HEK293 (cell line): ENCODE data around the gene ADAM19.

Experiments
- CTCF ChIA-PET: fragments of 350-600 bp; formaldehyde crosslinking; extraction: SDS; loops from one replicate; lab custom pipeline; 2021; ENCODE audit warnings: antibody characterized with exemption; lab: Yijun Ruan, JAX
- POLR2A ChIA-PET: fragments of 300-600 bp; formaldehyde crosslinking; extraction: SDS; loops from one replicate; lab custom pipeline; 2020; ENCODE audit warnings: antibody characterized with exemption, inconsistent platforms; lab: Yijun Ruan, JAX
- H3K27ac ChIP-seq: fragments of 200-500 bp; sonication (Bioruptor generic); 2 replicates; pipeline ENCODE4 v1.5.1; 2014; ENCODE audit warnings: low read depth, low read length, control low read depth, inconsistent platforms; ENCODE audit errors: extremely low read depth
- H3K36me3 ChIP-seq, 2 experiments: fragments of 200-500 bp in 1 of 2; sonication (Bioruptor generic) in 1 of 2; 1 replicate in 1 of 2; 2 replicates in 1 of 2; pipeline ENCODE4 v1.5.1; 2014 to 2017; ENCODE audit warnings: inconsistent platforms in 2 of 2, low read length in 2 of 2; ENCODE audit not compliant: control insufficient read depth in 2 of 2, insufficient read depth in 1 of 2
- H3K4me1 ChIP-seq: fragments of 200-500 bp; sonication (Bioruptor generic); 2 replicates; pipeline ENCODE4 v1.5.1; 2014; ENCODE audit warnings: mild to moderate bottlenecking, low read length, inconsistent platforms; ENCODE audit not compliant: control insufficient read depth, insufficient read depth
- H3K4me3 ChIP-seq: 2 replicates; pipeline ENCODE4 v1.5.1; 2011; ENCODE audit warnings: low read depth, mild to moderate bottlenecking, control low read depth, low read length, moderate library complexity
- H3K9me3 ChIP-seq: fragments of 200-500 bp; sonication (Bioruptor generic); 2 replicates; pipeline ENCODE4 v1.5.1; 2014; ENCODE audit warnings: low read depth, low read length, inconsistent platforms; ENCODE audit not compliant: control insufficient read depth, insufficient read depth
- HOXC10 ChIP-seq: sonication (generic); formaldehyde crosslinking; IDR thresholded peaks from 2 replicates; pipeline ENCODE4 v1.8.1; 2023; ENCODE audit warnings: mild to moderate bottlenecking, missing genetic modification reagents
- INSM2 ChIP-seq: fragments of 450-650 bp; formaldehyde crosslinking; IDR thresholded peaks from 2 replicates; pipeline ENCODE4 v1.5.1; 2016; ENCODE audit warnings: missing biosample characterization, missing genetic modification characterization
- KLF1 ChIP-seq: fragments of 450-650 bp; formaldehyde crosslinking; IDR thresholded peaks from 2 replicates; pipeline ENCODE4 v1.5.1; 2016; ENCODE audit warnings: missing biosample characterization, missing genetic modification characterization
- KLF7 ChIP-seq: fragments of 450-650 bp; formaldehyde crosslinking; IDR thresholded peaks from 2 replicates; pipeline ENCODE4 v1.5.1; 2016; ENCODE audit warnings: missing biosample characterization, missing genetic modification characterization, borderline replicate concordance
- ZBTB21 ChIP-seq: fragments of 450-650 bp; formaldehyde crosslinking; IDR thresholded peaks from 2 replicates; pipeline ENCODE4 v1.5.1; 2017; ENCODE audit warnings: missing biosample characterization, missing genetic modification characterization
- ZFP41 ChIP-seq: fragments of 450-650 bp; formaldehyde crosslinking; IDR thresholded peaks from 2 replicates; pipeline ENCODE4 v1.5.1; 2016; ENCODE audit warnings: missing biosample characterization, missing genetic modification characterization, borderline replicate concordance
- ZNF221 ChIP-seq: fragments of 450-650 bp; formaldehyde crosslinking; IDR thresholded peaks from 2 replicates; pipeline ENCODE4 v1.5.1; 2017; ENCODE audit warnings: missing biosample characterization, missing genetic modification characterization, borderline replicate concordance
- ZNF248 ChIP-seq: fragments of 450-650 bp; formaldehyde crosslinking; IDR thresholded peaks from 2 replicates; pipeline ENCODE4 v1.5.1; 2017; ENCODE audit warnings: missing biosample characterization, missing genetic modification characterization
- ZNF311 ChIP-seq: fragments of 450-650 bp; formaldehyde crosslinking; IDR thresholded peaks from 2 replicates; pipeline ENCODE4 v1.5.1; 2017; ENCODE audit warnings: missing biosample characterization, missing genetic modification characterization, borderline replicate concordance
- ZNF324 ChIP-seq: fragments of 450-650 bp; formaldehyde crosslinking; IDR thresholded peaks from 2 replicates; pipeline ENCODE4 v1.5.1; 2016; ENCODE audit warnings: missing biosample characterization, missing genetic modification characterization
- ZNF416 ChIP-seq: fragments of 450-650 bp; formaldehyde crosslinking; IDR thresholded peaks from 2 replicates; pipeline ENCODE4 v1.5.1; 2016; ENCODE audit warnings: missing biosample characterization, missing genetic modification characterization
- ZNF548 ChIP-seq: fragments of 450-650 bp; formaldehyde crosslinking; IDR thresholded peaks from 2 replicates; pipeline ENCODE4 v1.5.1; 2016; ENCODE audit warnings: missing biosample characterization, missing genetic modification characterization
- ZNF585B ChIP-seq: fragments of 450-650 bp; formaldehyde crosslinking; IDR thresholded peaks from 2 replicates; pipeline ENCODE4 v1.5.1; 2016; ENCODE audit warnings: missing biosample characterization, missing genetic modification characterization
- ZNF624 ChIP-seq: fragments of 450-650 bp; formaldehyde crosslinking; IDR thresholded peaks from 2 replicates; pipeline ENCODE4 v1.5.1; 2017; ENCODE audit warnings: missing biosample characterization, missing genetic modification characterization
- ZNF704 ChIP-seq: fragments of 450-650 bp; formaldehyde crosslinking; IDR thresholded peaks from 2 replicates; pipeline ENCODE4 v1.5.1; 2016; ENCODE audit warnings: missing biosample characterization, missing genetic modification characterization
- TF ChIP-seq, protein P1 (sequence below): fragments of 450-650 bp; formaldehyde crosslinking; IDR thresholded peaks from 2 replicates; pipeline ENCODE4; 2016; ENCODE audit warnings: missing biosample characterization, missing genetic modification characterization
- TF ChIP-seq, protein P2 (sequence below): fragments of 450-650 bp; formaldehyde crosslinking; IDR thresholded peaks from 2 replicates; pipeline ENCODE4 v1.5.0; 2017; ENCODE audit warnings: missing biosample characterization, missing genetic modification characterization, borderline replicate concordance
- TF ChIP-seq, protein P3 (sequence below): IDR thresholded peaks from 2 replicates; pipeline ENCODE4 v1.6.1; 2011; ENCODE audit warnings: mild to moderate bottlenecking, low read depth, low read length, borderline replicate concordance
- TF ChIP-seq, protein P4 (sequence below): fragments of 450-650 bp; formaldehyde crosslinking; IDR thresholded peaks from 2 replicates; pipeline ENCODE4 v1.5.1; 2016; ENCODE audit warnings: missing biosample characterization, missing genetic modification characterization
- TF ChIP-seq, protein P5 (sequence below): fragments of 450-650 bp; formaldehyde crosslinking; IDR thresholded peaks from 2 replicates; pipeline ENCODE4 v1.5.1; 2017; ENCODE audit warnings: missing biosample characterization, mild to moderate bottlenecking, missing genetic modification characterization, moderate library complexity

The ADAM19 gene

GRCh38 chr5:157550663-157551062, 24.9 kb downstream of the ADAM19 start (continued):
- TF ChIP-seq, protein P1, sequence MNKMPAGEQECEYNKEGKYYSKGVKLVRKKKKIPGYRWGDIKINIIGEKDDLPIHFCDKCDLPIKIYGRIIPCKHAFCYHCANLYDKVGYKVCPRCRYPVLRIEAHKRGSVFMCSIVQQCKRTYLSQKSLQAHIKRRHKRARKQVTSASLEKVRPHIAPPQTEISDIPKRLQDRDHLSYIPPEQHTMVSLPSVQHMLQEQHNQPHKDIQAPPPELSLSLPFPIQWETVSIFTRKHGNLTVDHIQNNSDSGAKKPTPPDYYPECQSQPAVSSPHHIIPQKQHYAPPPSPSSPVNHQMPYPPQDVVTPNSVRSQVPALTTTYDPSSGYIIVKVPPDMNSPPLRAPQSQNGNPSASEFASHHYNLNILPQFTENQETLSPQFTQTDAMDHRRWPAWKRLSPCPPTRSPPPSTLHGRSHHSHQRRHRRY (tag by site-specific recombination): no peak
- TF ChIP-seq KLF1 (tag by site-specific recombination): no peak
- no peak for TF ChIP-seq ZNF248 (tag by site-specific recombination)
- TF ChIP-seq ZNF624: no peak
- TF ChIP-seq, protein P2, sequence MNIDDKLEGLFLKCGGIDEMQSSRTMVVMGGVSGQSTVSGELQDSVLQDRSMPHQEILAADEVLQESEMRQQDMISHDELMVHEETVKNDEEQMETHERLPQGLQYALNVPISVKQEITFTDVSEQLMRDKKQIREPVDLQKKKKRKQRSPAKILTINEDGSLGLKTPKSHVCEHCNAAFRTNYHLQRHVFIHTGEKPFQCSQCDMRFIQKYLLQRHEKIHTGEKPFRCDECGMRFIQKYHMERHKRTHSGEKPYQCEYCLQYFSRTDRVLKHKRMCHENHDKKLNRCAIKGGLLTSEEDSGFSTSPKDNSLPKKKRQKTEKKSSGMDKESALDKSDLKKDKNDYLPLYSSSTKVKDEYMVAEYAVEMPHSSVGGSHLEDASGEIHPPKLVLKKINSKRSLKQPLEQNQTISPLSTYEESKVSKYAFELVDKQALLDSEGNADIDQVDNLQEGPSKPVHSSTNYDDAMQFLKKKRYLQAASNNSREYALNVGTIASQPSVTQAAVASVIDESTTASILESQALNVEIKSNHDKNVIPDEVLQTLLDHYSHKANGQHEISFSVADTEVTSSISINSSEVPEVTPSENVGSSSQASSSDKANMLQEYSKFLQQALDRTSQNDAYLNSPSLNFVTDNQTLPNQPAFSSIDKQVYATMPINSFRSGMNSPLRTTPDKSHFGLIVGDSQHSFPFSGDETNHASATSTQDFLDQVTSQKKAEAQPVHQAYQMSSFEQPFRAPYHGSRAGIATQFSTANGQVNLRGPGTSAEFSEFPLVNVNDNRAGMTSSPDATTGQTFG (tag by site-specific recombination): no peak

GRCh38 chr5:157549954-157550549, 25.5 kb downstream of the ADAM19 start:
- CTCF ChIA-PET: interaction anchor here (0.6 to 1.7 kb wide), 2 partner anchors 9 to 297 kb away, joined by 3 to 6 read pairs; no protein-coding TSS in a partner anchor
- Histone ChIP-seq H3K27ac (no peak overlapping the region), H3K4me1 (no peaks in the 10 kb centered on the region), H3K36me3 (no peaks in the 10 kb centered on the region), H3K9me3 (no peaks in the 10 kb centered on the region), H3K4me3 (no peak overlapping the region)
- POLR2A ChIA-PET: interaction anchor here (1.5 kb wide), 1 partner anchor 8 kb away, joined by 3 read pairs; no protein-coding TSS in a partner anchor
- no peak for TF ChIP-seq KLF7
- TF ChIP-seq, protein P3, sequence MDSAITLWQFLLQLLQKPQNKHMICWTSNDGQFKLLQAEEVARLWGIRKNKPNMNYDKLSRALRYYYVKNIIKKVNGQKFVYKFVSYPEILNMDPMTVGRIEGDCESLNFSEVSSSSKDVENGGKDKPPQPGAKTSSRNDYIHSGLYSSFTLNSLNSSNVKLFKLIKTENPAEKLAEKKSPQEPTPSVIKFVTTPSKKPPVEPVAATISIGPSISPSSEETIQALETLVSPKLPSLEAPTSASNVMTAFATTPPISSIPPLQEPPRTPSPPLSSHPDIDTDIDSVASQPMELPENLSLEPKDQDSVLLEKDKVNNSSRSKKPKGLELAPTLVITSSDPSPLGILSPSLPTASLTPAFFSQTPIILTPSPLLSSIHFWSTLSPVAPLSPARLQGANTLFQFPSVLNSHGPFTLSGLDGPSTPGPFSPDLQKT: no peak
- no peak for TF ChIP-seq ZNF548 (tag by site-specific recombination)
- TF ChIP-seq, protein P4, sequence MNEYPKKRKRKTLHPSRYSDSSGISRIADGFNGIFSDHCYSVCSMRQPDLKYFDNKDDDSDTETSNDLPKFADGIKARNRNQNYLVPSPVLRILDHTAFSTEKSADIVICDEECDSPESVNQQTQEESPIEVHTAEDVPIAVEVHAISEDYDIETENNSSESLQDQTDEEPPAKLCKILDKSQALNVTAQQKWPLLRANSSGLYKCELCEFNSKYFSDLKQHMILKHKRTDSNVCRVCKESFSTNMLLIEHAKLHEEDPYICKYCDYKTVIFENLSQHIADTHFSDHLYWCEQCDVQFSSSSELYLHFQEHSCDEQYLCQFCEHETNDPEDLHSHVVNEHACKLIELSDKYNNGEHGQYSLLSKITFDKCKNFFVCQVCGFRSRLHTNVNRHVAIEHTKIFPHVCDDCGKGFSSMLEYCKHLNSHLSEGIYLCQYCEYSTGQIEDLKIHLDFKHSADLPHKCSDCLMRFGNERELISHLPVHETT (tag by site-specific recombination): no peak
- no peak for TF ChIP-seq ZNF324 (tag by site-specific recombination)
- no peak for TF ChIP-seq ZFP41 (tag by site-specific recombination)
- no peak for TF ChIP-seq ZNF704 (tag by site-specific recombination)
- TF ChIP-seq ZNF416 (tag by site-specific recombination): no peak
- TF ChIP-seq INSM2 (tag by site-specific recombination): no peak
- TF ChIP-seq HOXC10 (CRISPR knock-in tag): no peak
- TF ChIP-seq ZBTB21: no peak
- no peak for TF ChIP-seq ZNF221 (tag by site-specific recombination)
- TF ChIP-seq, protein P5, sequence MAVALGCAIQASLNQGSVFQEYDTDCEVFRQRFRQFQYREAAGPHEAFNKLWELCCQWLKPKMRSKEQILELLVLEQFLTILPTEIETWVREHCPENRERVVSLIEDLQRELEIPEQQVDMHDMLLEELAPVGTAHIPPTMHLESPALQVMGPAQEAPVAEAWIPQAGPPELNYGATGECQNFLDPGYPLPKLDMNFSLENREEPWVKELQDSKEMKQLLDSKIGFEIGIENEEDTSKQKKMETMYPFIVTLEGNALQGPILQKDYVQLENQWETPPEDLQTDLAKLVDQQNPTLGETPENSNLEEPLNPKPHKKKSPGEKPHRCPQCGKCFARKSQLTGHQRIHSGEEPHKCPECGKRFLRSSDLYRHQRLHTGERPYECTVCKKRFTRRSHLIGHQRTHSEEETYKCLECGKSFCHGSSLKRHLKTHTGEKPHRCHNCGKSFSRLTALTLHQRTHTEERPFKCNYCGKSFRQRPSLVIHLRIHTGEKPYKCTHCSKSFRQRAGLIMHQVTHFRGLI (tag by site-specific recombination): no peak
- TF ChIP-seq ZNF311: no peak
- TF ChIP-seq ZNF585B (tag by site-specific recombination): no peak
